Measurements from ENCODE around the gene OR4E2.
"Not testable (repeated sequence)": the region's sequence is repeated elsewhere in the genome, so short reads cannot be mapped to it uniquely, and the experiment has no call there.

Gene OR4E2, protein sequence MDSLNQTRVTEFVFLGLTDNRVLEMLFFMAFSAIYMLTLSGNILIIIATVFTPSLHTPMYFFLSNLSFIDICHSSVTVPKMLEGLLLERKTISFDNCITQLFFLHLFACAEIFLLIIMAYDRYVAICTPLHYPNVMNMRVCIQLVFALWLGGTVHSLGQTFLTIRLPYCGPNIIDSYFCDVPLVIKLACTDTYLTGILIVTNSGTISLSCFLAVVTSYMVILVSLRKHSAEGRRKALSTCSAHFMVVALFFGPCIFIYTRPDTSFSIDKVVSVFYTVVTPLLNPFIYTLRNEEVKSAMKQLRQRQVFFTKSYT

DNA sequence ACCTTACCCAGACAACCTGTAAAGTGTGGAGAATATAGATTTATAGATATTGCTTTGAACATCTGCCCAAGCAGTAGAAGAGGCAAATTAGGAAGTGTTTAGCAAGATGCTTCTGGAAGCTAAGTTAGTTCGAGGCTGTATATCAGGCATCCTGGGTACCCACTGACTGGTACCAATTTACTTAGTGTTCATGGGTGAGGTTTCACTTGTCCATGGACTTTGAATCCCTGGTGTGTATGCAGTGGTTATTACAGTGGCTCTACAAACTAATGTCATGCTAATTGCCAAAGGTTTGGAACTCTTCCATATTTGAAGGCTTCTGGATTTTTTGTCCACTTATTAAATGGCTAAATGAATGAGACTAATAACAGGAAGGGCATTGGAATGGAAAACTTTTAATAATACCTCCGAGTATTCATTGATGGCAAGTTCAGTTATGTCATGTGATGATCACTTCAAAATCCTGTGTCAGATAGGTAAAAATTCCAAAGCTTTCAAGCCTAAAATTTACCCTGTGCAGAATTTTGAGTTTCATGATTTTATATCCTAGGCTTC is at the start of gene OR4E2:
OR4E2 (plus strand) TSS at position 505 of the 555 bp plus-strand sequence. CDS start 11,248 bp downstream, outside the sequence.
- DNase-seq: no peak

DNA sequence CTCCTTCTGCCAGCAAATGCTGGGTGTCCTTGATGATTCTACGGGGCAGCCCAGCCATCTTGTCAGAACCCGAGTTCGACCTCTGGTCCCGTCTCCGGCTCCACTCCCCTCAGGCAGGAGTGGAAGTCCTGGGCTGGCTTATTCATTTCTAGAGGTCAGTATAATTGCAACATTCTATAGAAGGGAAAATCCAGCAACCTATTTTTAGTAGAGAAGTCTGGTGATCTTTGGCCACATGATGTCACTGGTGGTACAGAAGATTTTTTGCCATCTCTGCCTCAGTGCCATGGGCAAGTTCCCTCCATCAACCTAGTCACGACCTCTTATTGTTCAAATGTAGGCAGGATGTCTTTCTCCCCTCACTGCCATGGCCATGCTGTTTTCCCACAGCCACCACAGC is 41.3 kb upstream of the OR4E2 start:
- DNase-seq: no peak

DNA sequence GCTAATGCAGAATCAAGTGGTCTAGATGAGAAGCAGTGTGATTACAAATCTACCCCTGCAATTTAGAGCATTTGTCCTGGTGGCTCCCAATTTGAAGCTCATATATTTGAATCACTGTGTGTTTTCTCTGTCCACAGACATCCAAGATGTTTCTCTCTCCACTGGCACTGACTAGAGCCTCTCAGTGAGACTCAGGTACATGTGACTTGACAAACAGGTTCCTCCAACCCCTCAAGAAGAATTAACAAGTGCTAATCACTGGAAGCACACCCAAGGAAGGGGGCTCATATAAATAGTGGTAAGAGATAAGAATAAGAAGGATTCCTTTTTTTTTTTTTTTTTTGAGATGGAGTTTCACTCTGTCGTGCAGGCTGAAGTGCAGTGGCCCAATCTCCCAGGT is 39.4 kb upstream of the OR4E2 start:
- no peak for DNase-seq

DNA sequence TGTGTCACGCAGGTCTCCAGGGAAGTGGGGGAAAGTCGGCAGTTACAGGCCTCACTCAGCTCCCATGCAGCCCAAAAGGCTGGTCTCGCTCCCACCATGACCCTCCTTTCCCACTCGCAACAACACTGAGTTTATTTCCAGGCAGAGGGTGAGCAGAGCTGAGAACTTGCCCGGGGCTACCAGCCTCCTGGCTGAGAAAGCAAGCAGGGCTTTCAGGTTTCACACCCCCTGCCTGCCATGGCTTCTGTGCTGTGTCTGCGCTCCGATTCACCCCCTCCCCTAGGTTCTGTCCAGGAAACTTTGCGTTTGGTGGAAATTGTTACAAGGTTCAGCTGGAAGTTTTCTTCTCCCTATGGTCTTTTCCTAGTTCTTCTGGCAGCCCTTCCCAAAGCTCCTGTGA is 36.0 kb upstream of the OR4E2 start:
- no peak for DNase-seq

DNA sequence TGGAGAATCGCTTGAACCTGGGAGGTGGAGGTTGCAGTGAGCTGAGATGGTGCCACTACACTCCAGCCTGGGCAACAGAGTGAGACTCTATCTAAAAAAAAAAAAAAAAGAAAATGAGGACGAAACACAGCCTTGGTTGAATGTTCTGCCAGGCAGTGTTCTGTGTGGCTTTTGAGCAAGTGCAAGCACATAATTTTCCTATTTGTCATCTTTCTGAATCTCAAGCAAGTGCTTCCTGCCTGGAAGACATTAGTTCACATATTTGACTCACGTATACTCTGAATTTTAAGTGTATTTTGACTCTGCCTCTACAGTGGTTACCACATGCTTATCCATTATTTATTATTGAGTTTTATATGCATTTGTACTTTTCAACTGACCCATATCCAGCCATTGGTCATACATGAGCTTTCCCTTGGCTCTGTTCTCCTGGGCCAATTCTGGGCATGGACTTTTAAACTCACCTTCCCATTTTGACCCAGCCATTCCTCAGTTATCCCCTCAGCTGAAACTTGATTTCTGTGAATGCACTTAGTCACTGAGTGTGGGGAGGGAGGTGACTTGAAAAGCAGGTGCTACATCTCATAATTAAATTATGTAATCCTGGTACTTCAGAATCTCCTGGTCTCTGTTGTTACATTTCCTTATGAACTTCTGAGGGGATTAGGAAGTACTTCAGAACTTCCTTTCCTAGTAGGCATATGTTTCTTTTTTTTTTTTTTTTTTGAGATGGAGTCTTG is 27.0 kb upstream of the OR4E2 start:
- no peak for DNase-seq

DNA sequence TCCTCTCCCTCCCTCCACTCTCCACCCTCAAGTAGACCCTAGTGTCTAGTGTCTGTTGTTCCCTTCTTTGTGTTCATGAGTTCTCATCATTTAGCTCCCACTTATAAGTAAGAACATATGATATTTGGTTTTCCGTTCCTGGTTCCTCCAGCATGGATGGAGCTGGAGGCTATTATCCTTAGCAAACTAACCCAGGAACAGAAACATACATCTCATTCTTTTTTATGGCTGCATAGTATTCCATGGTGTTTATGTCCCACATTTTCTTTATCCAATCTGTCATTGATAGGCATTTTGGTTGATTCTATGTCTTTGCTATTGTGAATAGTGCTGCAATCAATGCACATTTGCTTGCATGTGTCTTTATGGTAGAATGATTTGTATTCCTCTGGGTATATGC is 23.1 kb upstream of the OR4E2 start:
- DNase-seq: not testable (repeated sequence)

DNA sequence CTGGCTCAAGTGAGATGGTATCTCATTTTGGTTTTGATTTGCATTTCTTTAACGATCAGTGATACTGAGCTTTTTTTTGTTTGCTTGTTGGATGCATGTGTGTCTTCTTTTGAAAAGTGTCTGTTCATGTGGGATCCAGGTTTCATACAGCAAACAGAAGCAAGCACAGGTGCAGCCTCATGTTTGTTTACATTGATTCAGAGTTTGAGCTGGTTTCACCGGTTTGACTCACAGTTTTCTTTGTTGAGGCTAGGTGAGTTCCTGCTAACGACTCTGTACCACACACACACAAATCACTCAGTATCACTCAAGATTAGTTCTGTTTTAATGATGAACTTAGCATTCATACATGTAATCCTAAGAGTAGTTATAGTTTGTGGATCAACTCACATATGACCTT is 22.6 kb upstream of the OR4E2 start:
- DNase-seq: no peak

DNA sequence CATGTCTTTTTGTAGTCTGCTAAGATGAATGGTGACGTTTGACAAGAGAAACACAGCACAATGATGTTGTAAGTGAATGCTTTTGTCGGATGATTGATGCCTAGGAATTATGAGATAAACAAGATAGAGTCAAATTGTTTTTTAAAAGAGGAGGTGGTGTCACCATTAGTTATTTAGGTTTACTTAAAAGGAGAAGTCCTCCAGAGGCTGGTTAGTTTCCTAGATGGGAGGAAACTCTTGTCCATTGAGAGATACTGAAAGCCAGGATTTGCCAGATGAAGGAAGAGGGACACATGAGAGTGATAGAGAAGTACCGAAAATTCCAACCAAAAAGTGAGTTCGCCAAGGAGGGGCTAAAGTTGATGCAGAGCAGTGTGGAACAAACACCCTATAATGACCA is 18.8 kb upstream of the OR4E2 start, which contains the start of gene OR10G2:
OR10G2 (minus strand) TSS at position 101 of the 400 bp plus-strand sequence; CDS start at position 3, 98 bp downstream.
- no peak for DNase-seq

DNA sequence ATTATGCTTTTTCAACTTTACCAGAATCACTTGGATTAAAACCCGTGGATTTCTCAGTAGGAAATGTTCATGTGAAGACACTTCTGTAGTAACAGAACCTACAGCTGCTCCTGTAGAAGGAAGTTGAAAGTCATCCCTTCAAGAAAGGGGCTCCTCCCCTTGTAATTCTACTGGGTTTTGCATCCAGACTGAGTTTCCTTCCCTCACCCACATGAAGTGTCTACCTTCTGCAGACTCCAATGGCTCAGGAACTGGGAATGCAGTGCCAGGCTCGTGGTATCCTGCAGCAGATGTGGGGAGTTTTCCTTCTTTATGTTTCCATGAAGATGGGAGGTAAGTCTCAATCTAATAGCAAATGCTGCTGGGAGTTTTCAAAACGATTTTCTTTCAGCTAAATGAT is 11.0 kb upstream of the OR4E2 start:
- DNase-seq: no peak

DNA sequence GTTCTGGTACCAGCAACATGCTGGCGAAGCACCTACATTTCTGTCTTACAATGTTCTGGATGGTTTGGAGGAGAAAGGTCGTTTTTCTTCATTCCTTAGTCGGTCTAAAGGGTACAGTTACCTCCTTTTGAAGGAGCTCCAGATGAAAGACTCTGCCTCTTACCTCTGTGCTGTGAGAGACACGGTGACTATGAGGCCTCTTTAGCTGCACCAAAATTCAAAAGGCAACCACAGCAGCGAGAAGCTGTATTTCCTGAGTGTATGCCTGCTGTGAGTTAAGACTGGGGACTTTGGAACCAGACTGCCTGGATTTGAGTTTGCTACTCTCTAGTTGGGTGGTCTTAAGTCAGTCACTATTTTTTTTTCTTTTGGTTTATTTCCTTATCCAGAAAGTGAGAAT is 10.2 kb upstream of the OR4E2 start:
- no peak for DNase-seq

DNA sequence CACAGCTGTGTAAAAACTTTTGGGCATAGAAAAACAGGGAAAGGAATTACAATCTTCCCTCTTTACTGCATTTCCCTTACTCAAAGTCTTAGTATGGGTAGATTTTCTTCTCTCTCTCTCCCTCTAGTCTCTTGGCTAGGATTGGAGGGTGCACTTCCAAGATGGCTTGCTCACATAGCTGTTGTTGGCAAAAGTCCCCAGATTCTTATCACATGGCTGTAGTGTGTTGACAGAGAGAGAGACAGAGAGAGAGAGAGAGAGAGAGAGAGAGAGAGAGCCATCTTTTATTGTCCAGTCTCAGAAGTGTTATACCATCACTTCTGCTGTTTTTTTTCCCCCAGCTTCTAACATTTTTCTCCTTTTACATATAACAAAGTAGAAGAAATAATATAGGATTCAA is 6.3 kb upstream of the OR4E2 start:
- DNase-seq: no peak

DNA sequence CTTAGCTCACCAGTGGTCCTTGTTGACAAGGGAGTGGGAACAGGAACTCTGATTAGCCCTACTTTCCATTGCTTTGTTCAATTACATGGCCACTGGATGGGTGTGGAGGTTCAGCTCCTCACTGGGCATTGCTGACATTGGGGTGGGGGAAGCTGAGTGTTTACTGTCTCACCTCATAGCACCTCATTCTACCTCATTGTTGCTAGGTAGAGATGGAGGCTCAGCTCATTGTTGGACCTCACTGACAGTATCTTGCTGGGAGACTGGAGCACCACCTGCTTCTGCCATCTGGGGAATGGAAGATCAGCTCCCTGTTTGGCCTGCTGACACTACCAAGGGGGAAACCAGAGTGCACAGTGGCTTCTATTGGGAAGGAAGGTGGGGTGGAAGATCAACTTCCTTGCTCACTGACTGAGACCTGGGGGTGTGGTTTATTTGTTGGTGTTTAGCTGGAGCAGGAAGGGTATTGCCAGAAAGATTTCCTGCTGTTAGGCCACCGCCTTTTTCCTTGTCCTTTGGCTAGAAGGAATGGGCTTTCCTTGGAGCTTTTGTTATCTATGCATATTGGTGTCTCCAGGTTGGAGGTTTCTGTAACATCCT is 1.3 kb upstream of the OR4E2 start:
- DNase-seq: no peak

DNA sequence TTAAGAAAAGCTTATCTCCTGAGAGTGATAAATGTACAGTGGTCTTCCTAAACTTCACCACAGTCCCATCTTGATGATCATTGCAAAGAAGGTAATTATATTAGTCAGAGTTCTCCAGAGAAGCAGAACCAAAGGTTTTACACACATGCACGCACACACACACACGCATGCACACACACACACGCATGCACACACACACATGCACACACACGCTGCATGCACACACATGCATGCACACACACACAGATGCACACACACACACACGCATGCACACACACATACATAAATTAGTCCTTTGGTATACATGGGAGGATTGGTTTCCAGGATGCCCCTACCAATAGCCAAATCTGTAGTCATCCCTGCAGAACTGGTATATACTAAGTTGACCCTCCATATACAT is 580 bp downstream of the OR4E2 start:
- no peak for DNase-seq

DNA sequence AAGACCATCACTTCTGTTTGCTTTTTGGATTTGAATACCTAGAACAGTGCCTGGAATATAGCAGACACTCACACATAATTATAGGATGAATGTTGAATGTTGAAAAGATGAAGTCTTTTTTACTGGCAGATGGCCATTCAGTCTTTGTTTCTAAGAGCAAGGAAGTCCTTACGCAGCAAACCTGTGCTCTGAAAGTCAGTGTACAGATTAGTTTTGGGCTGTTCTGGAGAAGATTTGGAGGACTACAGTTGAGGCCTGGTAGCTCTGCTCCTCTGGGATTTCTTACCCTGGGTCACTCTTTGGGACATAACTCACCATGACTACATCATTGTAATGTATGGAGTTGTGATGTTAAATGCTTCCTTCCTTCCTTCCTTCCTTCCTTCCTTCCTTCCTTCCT is 3.3 kb downstream of the OR4E2 start:
- DNase-seq: no peak

DNA sequence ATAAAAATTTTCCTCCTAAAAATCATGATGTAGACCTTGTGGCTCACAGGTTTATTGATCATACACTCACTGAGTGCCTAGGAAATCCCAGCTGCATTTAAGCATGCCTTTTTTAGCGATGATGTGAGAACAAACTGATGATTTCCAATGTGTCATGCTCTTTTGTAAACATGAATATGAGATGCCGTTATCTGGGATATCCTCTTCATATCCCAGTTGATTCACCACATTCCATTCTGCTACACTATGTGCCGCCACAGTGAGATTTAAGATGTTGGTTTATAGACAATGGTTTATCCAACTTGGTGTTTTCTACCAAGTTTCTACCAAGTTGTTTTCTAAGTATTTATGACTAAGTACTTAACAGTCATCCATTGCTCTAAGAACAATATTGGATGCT is 14.7 kb downstream of the OR4E2 start:
- no peak for DNase-seq

DNA sequence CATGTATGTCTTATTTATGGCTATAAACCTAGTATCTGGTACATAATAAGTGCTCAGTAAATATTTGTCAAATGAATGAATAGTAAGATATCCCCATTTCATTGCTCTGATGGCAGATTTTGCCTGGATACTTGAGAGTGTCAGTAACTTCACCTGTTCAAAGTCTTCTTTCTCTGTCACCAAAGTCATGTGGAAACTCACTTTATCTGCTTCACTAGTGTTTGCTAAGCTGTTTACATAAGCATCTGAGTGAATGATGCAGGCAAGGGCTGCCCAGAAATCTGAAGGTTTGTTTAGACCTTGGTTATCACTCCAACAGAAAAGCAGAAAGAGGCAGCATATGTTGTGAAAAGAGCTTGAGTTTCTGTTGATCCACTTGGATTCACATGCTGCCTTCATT is 15.6 kb downstream of the OR4E2 start:
- DNase-seq: no peak

DNA sequence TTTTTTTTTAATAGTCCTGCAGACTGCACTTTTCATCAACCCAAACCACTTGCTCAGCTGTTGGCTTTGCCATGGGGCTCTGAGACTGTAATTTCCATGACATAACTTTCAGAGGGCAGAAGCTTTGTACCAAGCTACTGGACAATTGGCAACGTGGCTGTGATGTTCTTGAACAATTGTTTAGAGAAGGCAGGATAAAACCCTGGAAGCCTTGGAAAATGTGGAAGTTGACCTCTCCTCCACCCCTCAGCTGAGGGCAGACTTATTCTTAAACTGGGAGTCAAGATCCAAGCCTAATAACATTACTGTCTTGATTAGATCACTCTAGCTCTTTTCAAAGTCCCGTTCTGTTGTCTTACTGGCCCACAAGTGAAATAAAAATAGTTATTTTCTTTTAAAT is 17.7 kb downstream of the OR4E2 start:
- DNase-seq: no peak

DNA sequence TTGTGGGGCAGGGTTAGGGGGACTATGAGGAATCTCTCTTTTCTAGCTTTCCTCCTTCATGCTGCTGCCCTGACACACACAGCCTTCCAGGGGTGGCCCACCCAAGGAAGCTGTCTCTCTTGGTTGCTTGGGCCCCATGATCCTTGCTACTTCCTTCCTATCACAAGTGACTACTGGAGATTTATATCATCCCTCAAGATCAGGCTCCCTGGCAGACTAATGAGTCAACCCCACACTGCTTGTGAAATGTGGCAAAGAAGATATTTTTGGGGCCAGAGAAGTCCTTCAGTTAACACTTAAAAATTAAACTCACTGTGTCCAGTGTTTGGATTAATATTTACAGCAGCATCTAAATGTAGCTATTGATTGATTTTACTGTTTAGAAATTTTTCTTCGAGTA is 18.5 kb downstream of the OR4E2 start:
- no peak for DNase-seq

DNA sequence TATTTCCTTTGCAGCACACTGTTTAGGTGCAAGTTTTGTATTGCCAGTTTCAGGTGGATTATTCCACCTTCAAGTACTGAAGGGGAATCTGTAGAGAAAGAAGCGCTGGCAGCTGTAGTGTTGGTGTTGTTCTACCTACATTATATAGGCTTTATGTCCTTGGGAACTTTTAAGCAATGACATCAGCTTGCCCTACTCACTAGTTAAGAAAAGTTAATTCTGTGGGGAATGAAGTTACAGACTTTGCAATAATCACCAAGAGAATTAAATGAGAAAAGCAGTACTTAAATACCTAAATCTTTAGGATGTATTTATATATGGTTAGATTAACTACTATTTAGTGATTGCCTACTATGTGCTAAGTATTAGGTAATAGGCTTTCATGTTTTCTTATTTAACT is 20.1 kb downstream of the OR4E2 start, which contains the start of gene OR4E1:
OR4E1 (minus strand) TSS at position 101 of the 400 bp plus-strand sequence. CDS start 2,883 bp downstream, outside the sequence.
- no peak for DNase-seq

DNA sequence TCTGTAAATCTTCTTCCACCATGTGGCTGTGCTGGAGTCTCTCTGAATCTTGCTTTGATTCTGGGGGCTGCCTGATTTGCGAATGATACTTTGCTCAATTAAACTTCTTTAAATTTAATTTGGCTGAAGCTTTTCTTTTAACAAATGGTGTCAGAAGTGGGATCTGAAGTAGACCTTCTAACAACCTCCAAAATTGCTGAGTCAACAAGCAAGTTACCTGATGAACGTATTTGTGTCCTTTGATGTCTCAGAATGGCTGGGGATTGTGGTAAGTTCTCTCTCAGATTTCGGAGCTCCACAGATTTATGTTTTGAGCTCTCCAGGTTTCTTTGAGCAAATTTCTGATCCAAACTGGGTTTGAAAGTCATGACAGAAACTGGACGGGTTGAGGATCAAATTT is 21.9 kb downstream of the OR4E2 start:
- DNase-seq: no peak

DNA sequence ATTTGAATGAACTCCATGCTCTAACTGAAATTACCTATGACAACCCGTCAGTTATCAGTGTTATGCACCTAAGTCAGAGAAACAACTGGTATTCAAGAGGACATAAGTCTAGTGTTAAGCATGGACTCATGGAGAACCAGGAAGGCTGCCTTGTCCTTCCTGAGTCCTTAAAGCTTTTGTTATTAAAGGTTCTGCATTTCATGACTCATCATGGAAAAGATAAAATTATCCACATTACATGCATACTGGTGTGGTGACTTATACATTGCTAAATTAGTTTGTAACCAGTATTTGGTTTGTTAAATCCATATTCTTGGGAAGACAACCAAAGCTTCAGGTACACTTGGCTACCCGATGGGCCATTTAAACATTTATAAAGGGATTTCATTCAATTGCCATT is 26.4 kb downstream of the OR4E2 start:
- DNase-seq: no peak

DNA sequence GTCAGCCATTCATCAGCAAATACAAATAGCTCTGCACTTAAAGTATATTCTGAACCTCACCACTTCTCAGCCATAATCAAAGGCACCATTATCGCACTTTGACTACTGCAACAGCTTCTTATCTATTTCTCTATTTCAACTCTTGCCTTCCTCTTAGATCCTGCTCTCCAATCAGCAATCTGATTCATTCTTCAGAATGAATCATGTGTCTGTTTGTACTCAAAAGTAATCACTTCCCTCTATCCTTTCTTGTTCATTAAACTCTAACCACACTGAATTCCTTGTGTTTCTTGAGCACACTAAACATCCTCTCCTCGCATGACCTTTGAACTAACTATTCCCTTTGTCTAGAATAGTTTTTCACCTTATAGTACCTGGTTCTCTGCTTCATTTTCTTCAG is 32.8 kb downstream of the OR4E2 start:
- DNase-seq: no peak

DNA sequence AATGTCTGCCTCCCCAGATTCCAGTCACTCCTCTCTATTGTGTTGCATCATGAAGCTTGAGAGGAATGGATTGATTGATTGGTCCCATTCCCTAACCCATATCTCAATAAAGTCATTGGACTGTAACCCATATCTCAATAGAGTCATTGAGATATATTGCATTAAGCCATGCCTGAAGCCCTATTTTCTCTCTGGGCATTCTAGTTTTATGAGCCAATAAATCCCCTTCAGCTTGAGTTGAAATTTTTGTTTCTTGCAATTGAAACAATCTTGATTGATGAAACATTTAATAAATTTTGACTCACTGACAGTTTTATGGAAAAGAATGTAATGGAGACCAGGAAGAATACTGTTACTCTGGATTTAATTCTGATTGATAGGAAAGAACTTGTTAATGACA is 40.8 kb downstream of the OR4E2 start:
- DNase-seq: no peak

DNA sequence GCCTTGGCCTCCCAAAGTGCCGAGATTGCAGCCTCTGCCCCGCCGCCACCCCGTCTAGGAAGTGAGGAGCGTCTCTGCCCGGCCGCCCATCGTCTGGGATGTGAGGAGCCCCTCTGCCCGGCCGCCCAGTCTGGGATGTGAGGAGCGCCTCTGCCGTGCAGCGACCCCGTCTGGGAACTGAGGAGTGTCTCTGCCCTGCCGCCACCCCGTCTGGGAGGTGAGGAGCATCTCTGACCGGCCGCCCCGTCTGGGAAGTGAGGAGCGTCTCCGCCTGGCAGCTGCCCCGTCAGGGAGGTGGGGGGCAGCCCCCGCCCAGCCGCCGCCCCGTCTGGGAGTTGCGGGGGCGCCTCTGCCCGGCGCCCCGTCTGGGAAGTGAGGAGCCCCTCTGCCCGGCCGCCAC is 44.0 kb downstream of the OR4E2 start:
- DNase-seq: not testable (repeated sequence)

Data from stimulated activated CD4-positive, alpha-beta T cell treated with anti-CD3 and anti-CD28 coated beads, Interleukin-4, amount 100 ng/mL, for 4 hours (primary cell).